ENCODE measurements around the gene COX4I2.

COX4I2 gene

DNA sequence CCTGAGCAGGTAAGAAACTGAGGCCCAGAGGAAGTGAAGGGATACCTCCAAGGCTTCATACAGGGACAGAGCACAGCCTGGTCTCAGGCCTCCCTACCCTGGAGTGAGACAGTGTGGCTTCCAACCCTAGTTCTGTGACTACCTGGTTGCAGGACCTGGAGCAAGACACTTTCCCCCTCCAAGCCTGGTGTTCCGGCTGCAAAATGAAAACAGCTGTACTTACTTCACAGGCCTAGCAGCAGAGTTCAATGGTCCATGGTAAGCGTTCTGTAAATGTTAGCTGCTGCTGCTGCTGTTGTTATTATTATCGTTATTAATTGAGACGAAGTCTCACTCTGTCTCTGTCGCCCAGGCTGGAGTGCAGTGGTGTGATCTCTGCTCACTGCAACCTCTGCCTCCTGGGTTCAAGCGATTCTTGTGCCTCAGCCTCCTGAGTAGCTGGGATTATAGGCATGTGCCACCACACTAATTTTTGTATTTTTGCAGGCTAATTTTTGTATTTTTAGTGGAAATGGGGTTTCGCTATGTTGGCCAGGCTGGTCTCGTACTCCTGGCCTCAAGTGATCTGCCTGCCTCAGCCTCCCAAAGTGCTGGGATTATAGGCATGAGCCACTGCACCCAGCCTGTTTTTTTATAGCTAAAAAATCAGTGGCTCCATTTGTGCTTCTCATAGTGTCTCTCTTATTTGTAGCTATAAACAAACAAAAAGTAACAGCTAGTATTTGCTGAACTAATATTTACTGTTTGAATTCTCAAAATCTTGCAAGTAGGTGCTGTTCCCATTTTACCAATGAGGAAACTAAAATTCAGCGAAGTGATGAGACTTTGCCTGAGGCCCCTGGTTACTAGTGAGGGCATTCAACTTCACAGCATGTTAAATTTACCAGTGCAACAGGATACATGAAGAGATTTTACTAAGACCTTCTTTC, 41.9 kb downstream of the COX4I2 start:
- H3K4me3 ChIP-seq (replicated peaks; ENCODE audit: insufficient read depth, low read length): no peak overlapping the region

DNA sequence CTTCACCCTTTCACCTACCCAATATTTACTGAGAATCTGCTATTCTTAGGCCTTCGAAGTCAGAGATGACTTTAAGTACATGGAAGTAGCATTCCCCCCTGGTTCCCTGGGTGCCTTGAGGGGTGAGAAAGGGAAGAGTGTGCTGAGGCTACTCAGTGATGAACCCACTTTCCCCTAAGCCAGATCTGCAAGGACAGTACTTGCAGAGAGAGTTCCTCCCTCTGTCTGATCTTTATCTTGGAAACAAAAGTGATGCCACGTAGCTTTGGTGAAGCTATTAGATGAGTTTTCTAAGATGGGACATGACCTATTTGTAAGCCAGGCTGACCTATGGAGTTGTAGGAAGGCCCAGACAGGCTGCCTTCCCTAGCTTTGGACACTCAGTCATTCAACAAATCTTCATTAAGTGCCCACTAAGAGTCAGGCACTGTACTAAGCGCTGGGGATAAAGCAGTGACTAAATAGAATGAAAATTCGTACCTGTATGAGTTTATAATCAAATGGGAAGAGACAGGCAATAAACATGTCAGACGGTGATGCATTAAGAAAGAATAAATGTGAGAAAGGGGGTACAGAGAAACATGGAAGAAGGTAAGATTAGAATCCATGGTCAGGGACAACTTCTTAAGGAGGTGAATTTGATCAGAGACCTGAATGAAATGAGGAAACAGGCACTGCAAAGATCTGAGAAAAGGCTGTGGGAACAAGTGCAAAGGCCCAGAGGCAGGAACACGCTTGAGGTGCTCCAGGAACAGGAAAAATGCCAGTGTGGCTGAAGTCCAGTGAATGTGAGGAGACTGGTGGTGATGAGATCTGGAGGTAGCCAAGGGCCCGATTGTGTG, 42.8 kb downstream of the COX4I2 start:
- TF ChIP-seq POLR2AphosphoS5 (IDR thresholded peaks at IDR 0.05; ENCODE audit: low read depth): no peak
- TF ChIP-seq, protein P1, sequence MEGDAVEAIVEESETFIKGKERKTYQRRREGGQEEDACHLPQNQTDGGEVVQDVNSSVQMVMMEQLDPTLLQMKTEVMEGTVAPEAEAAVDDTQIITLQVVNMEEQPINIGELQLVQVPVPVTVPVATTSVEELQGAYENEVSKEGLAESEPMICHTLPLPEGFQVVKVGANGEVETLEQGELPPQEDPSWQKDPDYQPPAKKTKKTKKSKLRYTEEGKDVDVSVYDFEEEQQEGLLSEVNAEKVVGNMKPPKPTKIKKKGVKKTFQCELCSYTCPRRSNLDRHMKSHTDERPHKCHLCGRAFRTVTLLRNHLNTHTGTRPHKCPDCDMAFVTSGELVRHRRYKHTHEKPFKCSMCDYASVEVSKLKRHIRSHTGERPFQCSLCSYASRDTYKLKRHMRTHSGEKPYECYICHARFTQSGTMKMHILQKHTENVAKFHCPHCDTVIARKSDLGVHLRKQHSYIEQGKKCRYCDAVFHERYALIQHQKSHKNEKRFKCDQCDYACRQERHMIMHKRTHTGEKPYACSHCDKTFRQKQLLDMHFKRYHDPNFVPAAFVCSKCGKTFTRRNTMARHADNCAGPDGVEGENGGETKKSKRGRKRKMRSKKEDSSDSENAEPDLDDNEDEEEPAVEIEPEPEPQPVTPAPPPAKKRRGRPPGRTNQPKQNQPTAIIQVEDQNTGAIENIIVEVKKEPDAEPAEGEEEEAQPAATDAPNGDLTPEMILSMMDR (IDR thresholded peaks at IDR 0.05; ENCODE audit: insufficient read depth, low read length): no peak
- no peak for TF ChIP-seq GABPA (IDR thresholded peaks at IDR 0.05; ENCODE audit: low read depth)
- TF ChIP-seq, protein P2, sequence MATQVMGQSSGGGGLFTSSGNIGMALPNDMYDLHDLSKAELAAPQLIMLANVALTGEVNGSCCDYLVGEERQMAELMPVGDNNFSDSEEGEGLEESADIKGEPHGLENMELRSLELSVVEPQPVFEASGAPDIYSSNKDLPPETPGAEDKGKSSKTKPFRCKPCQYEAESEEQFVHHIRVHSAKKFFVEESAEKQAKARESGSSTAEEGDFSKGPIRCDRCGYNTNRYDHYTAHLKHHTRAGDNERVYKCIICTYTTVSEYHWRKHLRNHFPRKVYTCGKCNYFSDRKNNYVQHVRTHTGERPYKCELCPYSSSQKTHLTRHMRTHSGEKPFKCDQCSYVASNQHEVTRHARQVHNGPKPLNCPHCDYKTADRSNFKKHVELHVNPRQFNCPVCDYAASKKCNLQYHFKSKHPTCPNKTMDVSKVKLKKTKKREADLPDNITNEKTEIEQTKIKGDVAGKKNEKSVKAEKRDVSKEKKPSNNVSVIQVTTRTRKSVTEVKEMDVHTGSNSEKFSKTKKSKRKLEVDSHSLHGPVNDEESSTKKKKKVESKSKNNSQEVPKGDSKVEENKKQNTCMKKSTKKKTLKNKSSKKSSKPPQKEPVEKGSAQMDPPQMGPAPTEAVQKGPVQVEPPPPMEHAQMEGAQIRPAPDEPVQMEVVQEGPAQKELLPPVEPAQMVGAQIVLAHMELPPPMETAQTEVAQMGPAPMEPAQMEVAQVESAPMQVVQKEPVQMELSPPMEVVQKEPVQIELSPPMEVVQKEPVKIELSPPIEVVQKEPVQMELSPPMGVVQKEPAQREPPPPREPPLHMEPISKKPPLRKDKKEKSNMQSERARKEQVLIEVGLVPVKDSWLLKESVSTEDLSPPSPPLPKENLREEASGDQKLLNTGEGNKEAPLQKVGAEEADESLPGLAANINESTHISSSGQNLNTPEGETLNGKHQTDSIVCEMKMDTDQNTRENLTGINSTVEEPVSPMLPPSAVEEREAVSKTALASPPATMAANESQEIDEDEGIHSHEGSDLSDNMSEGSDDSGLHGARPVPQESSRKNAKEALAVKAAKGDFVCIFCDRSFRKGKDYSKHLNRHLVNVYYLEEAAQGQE (IDR thresholded peaks at IDR 0.05; ENCODE audit: insufficient replicate concordance, low read depth): no peak
- TF ChIP-seq SPI1 (IDR thresholded peaks at IDR 0.05; ENCODE audit: borderline replicate concordance, low read depth): no peak
- no peak overlapping the region for H3K27ac ChIP-seq (replicated peaks)
- no peak for DNase-seq (ENCODE audit: low read depth in 1 of 2, low spot score in 1 of 2)
- H3K27me3 ChIP-seq (ENCODE audit: insufficient read depth, poor library complexity, severe bottlenecking): no peaks in the 10 kb centered on the region
- no peak overlapping the region for H3K4me3 ChIP-seq (replicated peaks; ENCODE audit: insufficient read depth, low read length)

More for the DNA sequence above, 41.9 kb downstream of the COX4I2 start:
- no peak for TF ChIP-seq POLR2AphosphoS5 (IDR thresholded peaks at IDR 0.05; ENCODE audit: low read depth)
- TF ChIP-seq, protein P2 (IDR thresholded peaks at IDR 0.05; ENCODE audit: insufficient replicate concordance, low read depth): no peak
- TF ChIP-seq, protein P1 (IDR thresholded peaks at IDR 0.05; ENCODE audit: insufficient read depth, low read length): no peak
- TF ChIP-seq SPI1 (IDR thresholded peaks at IDR 0.05; ENCODE audit: borderline replicate concordance, low read depth): no peak
- no peak for TF ChIP-seq GABPA (IDR thresholded peaks at IDR 0.05; ENCODE audit: low read depth)
- Histone ChIP-seq H3K27ac (replicated peaks) (no peak overlapping the region), H3K27me3 (ENCODE audit: insufficient read depth, poor library complexity, severe bottlenecking) (no peaks in the 10 kb centered on the region)
- no peak for DNase-seq (ENCODE audit: low read depth in 1 of 2, low spot score in 1 of 2)

DNA sequence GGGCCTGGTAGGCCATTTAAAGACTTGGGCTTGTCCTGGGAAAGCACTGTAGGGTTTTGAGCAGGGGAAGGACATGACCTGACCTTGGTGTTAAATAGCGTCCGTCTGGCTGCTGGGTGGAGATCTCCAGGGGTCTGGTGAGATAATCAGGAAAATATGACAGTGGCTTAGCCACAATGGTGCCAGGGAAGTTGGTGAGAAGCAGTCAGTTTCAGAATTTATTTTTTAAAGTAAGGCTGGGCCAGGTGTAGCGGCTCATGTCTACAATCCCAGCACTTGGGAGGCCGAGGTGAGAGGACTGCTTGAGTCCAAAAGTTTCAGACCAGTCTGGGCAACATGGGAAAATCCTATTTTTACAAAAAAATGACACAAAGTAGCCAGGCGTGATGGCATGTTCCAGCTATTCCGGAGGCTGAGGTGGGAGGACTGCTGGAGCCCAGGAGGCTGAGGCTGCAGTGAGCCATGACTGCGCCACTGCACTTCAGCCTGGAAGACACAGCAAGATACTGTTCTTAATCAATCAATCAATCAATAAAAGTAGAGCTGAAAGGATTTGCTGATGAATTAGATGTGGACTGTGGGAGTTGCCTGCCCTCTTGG, 43.5 kb downstream of the COX4I2 start:
- no peak overlapping the region for H3K4me3 ChIP-seq (replicated peaks; ENCODE audit: insufficient read depth, low read length)
- no peaks in the 10 kb centered on the region for H3K27me3 ChIP-seq (ENCODE audit: insufficient read depth, poor library complexity, severe bottlenecking)
- no peak overlapping the region for H3K27ac ChIP-seq (replicated peaks)
- TF ChIP-seq POLR2AphosphoS5 (IDR thresholded peaks at IDR 0.05; ENCODE audit: low read depth): no peak
- TF ChIP-seq, protein P1 (IDR thresholded peaks at IDR 0.05; ENCODE audit: insufficient read depth, low read length): no peak
- no peak for TF ChIP-seq GABPA (IDR thresholded peaks at IDR 0.05; ENCODE audit: low read depth)
- no peak for TF ChIP-seq SPI1 (IDR thresholded peaks at IDR 0.05; ENCODE audit: borderline replicate concordance, low read depth)
- TF ChIP-seq, protein P2 (IDR thresholded peaks at IDR 0.05; ENCODE audit: insufficient replicate concordance, low read depth): no peak
- DNase-seq (ENCODE audit: low read depth in 1 of 2, low spot score in 1 of 2): no peak

All from HL-60 (cell line).